Left ventricle myocardium inferior (tissue), 1 donor: Measurements from ENCODE around the gene AKAP12. TPM values are rescaled to one million over a fixed set of nuclear protein-coding genes. Genes with fewer than 3 reads are reported as not detected.

ENCODE experiments used
- DNase-seq: peaks from one replicate; pipeline ENCODE4 v3.0.0-alpha.2; 2020
- H3K27ac ChIP-seq: fragments of 200-600 bp; replicated peaks from 2 replicates; pipeline ENCODE4 v1.8.0; 2021
- H3K27me3 ChIP-seq: fragments of 200-600 bp; 2 replicates; pipeline ENCODE4 v1.8.0; 2021; ENCODE audit warnings: low read depth
- H3K36me3 ChIP-seq: fragments of 200-600 bp; 2 replicates; pipeline ENCODE4 v1.8.0; 2021
- H3K4me1 ChIP-seq: fragments of 200-600 bp; 2 replicates; pipeline ENCODE4 v1.8.0; 2021
- H3K4me3 ChIP-seq: fragments of 200-600 bp; 2 replicates; pipeline ENCODE4 v1.8.0; 2021; ENCODE audit warnings: mild to moderate bottlenecking, moderate library complexity
- H3K9me3 ChIP-seq: fragments of 200-600 bp; replicated peaks from 2 replicates; pipeline ENCODE4 v1.8.0; 2021
- CTCF ChIP-seq: fragments of 200-600 bp; IDR thresholded peaks from 2 replicates; pipeline ENCODE4 v1.8.0; 2021; ENCODE audit warnings: antibody characterized with exemption, mild to moderate bottlenecking, borderline replicate concordance
- intact Hi-C: fragments of 100-400 bp; cut with micrococcal nuclease; formaldehyde crosslinking; loops from one replicate; pipeline ENCODE4 v1.11.0; 2022
- total RNA-seq: library from RNA; stranded (reverse); fragmentation: NEBNext Ultra II Directional; extraction: Animal tissue kit (Norgen Biotek cat#: 25700); gene quantifications from one replicate; pipeline ENCODE4 v1.2.1, GENCODE V29; 2021
- donor health status: DM: no; HTN: yes; CAD: no; lungs with severe emphysema.

AKAP12 gene
- total RNA-seq, 1 donor from 2014 or later, result 13.1 TPM

- H3K36me3 ChIP-seq, result no peaks in the 10 kb centered on the region
- DNase-seq, result no peak
- no peaks in the 10 kb centered on the region for H3K9me3 ChIP-seq
- H3K27ac ChIP-seq, result no peak overlapping the region
- peaks cover 17% of the 10 kb centered on the region for H3K4me1 ChIP-seq
- intact Hi-C loops, result no loop called here
- no peak for TF ChIP-seq CTCF
- H3K4me3 ChIP-seq, result no peak overlapping the region
- H3K27me3 ChIP-seq, result no peaks in the 10 kb centered on the region
These were observed 16.0 kb downstream of the AKAP12 start for GRCh38 chr6:151255811-151256210.

GRCh38 chr6:151257985-151258445, 18.2 kb downstream of the AKAP12 start:
- Histone ChIP-seq H3K27me3 (no peaks in the 10 kb centered on the region), H3K4me1 (peaks cover 22% of the 10 kb centered on the region), H3K27ac (peak overlapping the region; percentile 60), H3K9me3 (no peaks in the 10 kb centered on the region), H3K4me3 (no peak overlapping the region), H3K36me3 (no peaks in the 10 kb centered on the region)
- DNase-seq, result no peak
- intact Hi-C loops, result no loop called here
- no peak for TF ChIP-seq CTCF

GRCh38 chr6:151260205-151260604, 20.4 kb downstream of the AKAP12 start:
- H3K4me3 ChIP-seq, result no peak overlapping the region
- intact Hi-C loops, result no loop called here
- peak overlapping the region; percentile 38 for H3K27ac ChIP-seq
- H3K9me3 ChIP-seq, result no peaks in the 10 kb centered on the region
- no peaks in the 10 kb centered on the region for H3K27me3 ChIP-seq
- H3K4me1 ChIP-seq, result peaks cover 16% of the 10 kb centered on the region
- TF ChIP-seq CTCF, result no peak
- no peak for DNase-seq
- H3K36me3 ChIP-seq, result no peaks in the 10 kb centered on the region

- no peak for TF ChIP-seq CTCF
- Histone ChIP-seq H3K27me3 (no peaks in the 10 kb centered on the region), H3K4me1 (peaks cover 13% of the 10 kb centered on the region), H3K4me3 (no peak overlapping the region), H3K9me3 (no peaks in the 10 kb centered on the region), H3K36me3 (no peaks in the 10 kb centered on the region), H3K27ac (no peak overlapping the region)
- no peak for DNase-seq
- intact Hi-C loops, result no loop called here
These were observed 23.3 kb downstream of the AKAP12 start for GRCh38 chr6:151263035-151263434.

GRCh38 chr6:151263967-151264366, 24.2 kb downstream of the AKAP12 start:
- H3K9me3 ChIP-seq, result no peaks in the 10 kb centered on the region
- peak; percentile 56 for DNase-seq
- TF ChIP-seq CTCF, result no peak
- H3K4me3 ChIP-seq, result no peak overlapping the region
- intact Hi-C loops, result no loop called here
- peaks cover 5% of the 10 kb centered on the region for H3K4me1 ChIP-seq
- no peaks in the 10 kb centered on the region for H3K36me3 ChIP-seq
- no peaks in the 10 kb centered on the region for H3K27me3 ChIP-seq
- peak overlapping the region; percentile 33 for H3K27ac ChIP-seq

- no peak for TF ChIP-seq CTCF
- Histone ChIP-seq H3K27me3 (no peaks in the 10 kb centered on the region), H3K9me3 (no peaks in the 10 kb centered on the region), H3K4me3 (no peak overlapping the region), H3K36me3 (no peaks in the 10 kb centered on the region), H3K4me1 (peaks cover 5% of the 10 kb centered on the region), H3K27ac (no peak overlapping the region)
- DNase-seq, result no peak
- intact Hi-C loops, result no loop called here
These were observed 25.5 kb downstream of the AKAP12 start for GRCh38 chr6:151265282-151265681.
